Measurements from ENCODE around the gene TIAL1.
"Not testable (repeated sequence)": the region's sequence is repeated elsewhere in the genome, so short reads cannot be mapped to it uniquely, and the experiment has no call there.

The TIAL1 gene, protein sequence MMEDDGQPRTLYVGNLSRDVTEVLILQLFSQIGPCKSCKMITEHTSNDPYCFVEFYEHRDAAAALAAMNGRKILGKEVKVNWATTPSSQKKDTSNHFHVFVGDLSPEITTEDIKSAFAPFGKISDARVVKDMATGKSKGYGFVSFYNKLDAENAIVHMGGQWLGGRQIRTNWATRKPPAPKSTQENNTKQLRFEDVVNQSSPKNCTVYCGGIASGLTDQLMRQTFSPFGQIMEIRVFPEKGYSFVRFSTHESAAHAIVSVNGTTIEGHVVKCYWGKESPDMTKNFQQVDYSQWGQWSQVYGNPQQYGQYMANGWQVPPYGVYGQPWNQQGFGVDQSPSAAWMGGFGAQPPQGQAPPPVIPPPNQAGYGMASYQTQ

DNA sequence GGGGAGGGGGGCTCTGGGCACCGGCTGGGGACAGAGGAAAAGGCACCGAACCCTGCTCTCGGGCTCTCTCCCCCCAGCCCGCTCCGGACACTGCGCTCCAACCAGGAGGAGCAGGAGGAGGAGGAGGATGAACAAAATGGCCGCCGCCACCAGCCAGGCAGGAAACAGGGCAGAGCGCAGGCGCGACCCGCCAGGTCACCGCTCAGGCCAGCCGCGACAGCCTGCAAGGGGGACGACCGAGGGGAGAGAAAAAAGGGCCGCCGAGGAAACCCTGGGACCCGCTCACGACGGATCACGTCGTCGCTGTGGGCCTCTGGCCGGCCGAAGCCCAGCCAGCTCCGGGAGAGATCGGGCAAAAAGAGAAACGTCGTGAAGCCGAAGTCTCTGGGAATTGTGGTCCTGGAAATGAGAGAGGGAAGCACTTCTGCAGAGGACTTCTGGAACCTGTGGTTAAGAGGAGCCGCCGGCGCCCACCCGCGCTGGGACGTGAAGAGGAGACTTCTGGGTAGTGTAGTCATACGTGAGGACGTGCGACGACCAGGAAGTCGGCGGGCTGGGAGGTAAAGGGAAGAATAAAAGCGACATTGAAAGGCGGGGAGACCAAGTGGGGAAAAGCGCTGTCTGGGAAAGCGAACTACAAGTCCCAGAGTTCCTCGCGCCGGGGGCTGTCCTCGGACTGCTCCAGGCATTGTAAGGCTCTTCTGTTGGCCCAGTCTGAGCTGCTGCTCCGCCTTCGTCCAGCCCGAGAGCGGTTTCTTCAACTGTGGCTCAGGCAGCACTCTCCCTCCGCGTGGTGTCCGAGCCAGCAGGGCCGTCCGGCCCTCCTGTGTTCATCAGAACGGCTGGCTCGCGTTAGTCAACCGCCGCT, at the start of gene TIAL1:
Gene TIAL1, minus strand, starts transcription at position 428 of the 868 bp plus-strand sequence. CDS start 499 bp downstream, outside the sequence.
- peak; percentile 76 to 84 (median 83) for DNase-seq (ENCODE audit: low read depth in 2 of 3, low spot score in 2 of 3)

DNA sequence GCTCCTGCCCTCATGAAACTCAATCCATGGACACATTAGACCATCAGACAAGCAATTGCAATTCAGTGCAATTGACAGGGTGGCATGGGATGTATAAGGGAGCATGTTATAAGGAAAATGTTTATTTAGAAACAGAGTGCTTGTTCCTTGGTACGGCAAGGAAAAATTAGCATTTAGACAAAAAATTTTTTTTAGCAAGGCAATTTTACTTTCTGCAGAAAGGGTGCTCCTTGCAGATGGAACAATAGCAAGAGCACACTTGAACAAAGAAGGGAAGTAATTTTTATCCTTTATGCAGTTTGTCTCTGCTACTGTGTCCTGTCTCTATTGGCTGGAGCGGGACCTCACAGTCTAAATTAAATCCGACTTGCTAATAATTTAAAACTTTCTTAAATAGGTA, 48.2 kb upstream of the TIAL1 start:
- no peak for DNase-seq (ENCODE audit: low read depth in 2 of 3, low spot score in 2 of 3)

DNA sequence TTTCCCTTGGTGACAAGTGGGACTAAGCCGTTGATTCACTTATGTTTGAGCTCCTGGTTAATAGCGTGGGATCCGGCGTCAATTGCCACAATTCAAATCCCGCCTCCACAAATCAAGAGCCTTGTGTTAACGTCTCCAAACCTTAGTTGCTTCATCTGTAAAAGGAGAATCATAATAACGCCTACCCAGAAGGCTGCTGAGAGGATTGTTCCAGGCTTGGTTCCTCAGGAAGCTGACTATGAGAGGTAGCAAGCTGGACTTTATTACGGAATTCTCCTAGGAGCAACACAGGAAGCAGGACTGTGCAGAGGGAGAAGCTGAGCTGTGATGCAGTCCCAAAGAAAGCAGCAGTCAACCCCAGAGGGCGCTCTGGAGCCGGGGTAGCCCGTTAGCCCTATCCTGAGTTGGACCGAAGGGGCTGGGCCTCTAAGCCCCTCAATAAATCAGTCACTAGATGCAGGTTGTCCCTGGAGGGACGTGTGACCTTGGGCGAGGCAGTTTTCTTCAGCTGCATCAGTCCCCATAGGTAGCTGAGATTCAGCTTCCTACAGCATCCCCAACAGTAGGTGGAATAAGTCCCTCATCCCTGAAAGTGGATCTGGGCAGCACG, 47.5 kb upstream of the TIAL1 start:
- no peak for DNase-seq (ENCODE audit: low read depth in 2 of 3, low spot score in 2 of 3)

DNA sequence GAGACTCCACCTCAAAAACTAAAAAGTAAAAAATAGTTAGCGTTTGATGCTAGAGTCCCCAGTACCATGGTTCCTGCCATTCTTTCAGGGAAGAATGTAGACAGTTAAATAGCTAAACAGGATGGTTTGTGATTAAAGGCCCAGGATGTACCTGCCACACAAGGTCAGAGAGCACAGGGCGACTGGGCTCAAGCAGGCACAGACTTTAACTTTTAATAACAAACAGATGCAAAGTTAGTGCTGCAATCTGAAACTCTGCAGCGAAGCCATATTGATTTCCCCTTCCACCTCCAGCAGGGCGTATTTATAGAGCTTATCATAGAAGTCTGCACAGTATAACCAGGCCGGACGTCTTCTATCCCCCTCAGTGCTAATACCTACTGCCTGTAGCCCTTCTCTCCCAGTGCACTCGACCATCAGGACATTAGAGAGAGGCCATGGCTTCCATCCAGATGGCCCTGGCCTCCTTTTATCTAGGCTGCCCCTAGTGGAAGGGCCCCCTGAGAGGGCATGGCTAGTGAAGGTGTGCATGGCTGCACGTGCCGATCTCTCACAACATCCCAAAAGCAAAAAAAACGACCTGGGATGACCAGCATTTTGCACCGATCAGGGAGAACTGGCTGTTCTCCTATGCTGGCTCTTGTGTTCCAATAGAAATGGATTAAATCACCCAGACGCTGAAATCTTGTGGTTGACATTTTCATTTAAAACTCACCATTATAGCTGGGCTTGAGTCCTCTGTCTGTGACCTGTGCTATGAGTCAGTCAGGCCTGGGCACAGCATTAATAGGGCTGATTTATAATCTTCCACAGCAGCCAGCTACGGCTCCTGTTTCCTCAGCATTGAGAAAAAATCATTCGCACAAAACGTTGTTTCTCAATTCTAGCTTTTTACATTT, 46.8 kb upstream of the TIAL1 start:
- no peak for DNase-seq (ENCODE audit: low read depth in 2 of 3, low spot score in 2 of 3)

DNA sequence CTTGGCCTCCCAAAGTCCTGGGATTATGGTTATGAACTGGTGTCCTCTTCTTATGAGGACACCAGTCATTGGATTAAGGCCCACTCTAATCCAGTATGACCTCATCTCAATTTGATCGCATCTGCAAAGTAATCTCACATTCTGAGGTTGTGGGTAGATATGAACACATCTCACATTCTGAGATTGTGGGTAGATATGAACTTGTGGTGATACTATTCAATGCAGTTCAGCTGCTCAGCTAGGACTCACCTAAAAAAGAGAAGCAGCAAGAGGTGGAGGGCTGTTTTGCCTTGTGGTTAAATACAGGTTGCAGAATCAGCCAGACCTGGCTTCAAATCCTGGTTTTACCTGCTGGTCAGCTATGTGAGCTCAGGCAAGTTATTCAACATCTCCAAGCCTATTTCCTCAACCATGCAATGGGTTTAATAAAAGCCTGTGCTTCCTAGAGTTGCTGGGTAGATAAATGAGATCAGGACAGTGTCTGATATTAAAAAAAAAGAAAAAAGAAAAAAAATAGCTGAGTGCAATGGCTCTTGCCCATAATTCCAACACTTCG, 45.9 kb upstream of the TIAL1 start:
- no peak for DNase-seq (ENCODE audit: low read depth in 2 of 3, low spot score in 2 of 3)

DNA sequence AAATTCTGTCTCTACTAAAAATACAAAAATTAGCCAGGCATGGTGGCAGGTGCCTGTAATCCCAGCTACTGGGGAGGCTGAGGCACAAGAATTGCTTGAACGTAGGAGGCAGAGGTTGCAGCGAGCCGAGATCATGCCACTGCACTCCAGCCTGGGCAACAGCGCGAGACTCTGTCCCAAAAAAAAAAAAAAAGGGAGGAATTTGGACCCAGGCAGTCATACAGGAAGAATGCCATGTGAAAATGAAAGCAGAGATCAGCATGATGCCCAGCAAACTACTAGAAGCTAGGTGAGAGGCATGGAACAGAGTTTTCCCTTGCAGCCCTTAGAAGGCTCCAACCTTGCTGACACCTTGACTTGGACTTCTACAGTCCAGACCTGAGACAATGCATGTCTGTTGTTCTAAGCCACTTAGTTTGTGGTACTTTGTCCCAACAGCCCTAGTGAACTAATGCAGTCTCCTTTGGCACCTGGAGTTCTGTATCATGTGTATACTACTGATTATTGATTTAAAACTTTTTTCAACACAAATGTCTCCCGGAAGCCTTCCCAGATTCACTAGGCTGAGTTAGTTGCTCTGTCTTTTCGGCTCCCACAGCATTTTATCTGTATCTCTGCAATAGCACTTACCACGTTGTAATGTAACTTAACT, 44.2 kb upstream of the TIAL1 start:
- no peak for DNase-seq (ENCODE audit: low read depth in 2 of 3, low spot score in 2 of 3)

DNA sequence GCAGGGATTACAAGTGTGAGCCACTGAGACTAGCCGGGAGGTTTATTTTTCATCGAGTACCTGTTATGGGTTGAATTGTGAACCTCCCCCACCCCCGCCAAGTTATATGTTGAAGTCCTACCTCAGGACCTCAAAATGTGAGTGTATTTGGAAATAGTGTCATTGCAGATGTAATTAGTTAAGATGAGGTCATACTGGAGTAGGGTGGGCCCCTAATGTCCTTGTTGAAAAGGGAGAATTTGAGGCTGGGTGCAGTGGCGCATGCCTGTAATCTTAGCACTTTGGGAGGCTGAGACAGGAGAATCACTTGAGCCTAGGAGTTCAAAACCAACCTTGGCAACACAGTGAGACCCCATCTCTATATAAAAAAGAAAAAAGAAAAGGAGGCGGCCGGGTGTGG, 43.6 kb upstream of the TIAL1 start:
- DNase-seq (ENCODE audit: low read depth in 2 of 3, low spot score in 2 of 3) = no peak

DNA sequence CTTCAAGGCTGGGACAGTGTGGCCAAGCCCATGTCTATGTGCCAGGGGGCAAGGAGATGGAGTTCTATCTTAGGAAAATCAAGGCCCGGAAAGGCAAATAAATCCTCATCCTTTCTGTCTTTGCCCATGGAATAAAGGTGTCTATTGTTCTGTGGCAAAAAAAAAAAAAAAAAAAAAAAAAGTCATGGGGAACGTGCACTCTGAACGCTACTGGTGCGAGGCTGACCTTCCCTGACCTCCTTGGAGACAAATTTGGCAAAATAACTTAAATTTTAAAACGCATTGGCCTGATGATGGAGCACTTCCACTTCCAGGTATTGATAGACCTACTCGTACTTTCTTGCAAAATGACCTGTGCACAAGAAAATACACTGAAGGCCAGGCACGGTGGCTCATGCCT, 42.2 kb upstream of the TIAL1 start:
- DNase-seq (ENCODE audit: low read depth in 2 of 3, low spot score in 2 of 3) = no peak

DNA sequence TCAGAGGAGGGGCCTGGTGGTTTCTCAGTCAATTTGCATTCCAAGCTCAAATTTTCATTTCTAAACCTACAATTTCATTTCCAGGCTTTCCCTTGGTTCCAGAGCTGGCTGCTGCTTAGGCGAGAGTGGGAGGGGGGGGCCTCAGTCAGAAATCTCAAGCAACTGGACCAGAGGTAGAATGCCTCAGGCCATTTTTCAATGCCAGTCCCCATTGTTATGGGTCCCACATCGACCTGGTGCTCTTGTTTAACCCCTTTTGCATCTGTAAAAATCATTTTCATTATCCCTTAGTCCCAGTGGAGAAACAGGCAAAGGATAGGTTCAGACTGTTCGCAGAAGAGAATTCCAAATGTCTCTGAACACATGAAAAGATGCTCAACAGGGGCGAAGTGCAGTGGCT, 40.9 kb upstream of the TIAL1 start:
- DNase-seq (ENCODE audit: low read depth in 2 of 3, low spot score in 2 of 3) = no peak

DNA sequence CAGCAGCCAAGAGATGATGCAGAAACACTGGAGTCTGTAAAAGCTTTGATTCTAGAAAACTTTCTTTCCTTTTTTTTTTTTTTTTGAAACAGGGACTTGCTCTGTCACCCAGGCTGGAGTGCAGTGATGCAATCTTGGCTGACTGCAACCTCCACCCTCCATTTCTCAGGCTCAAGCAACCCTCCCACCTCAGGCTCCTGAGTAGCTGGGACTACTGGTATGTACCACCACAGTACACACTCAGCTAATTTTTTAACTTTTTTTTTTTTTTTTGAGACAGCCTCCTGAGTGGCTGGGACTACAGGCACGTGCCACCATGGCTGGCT, 37.4 kb upstream of the TIAL1 start:
- no peak for DNase-seq (ENCODE audit: low read depth in 2 of 3, low spot score in 2 of 3)

DNA sequence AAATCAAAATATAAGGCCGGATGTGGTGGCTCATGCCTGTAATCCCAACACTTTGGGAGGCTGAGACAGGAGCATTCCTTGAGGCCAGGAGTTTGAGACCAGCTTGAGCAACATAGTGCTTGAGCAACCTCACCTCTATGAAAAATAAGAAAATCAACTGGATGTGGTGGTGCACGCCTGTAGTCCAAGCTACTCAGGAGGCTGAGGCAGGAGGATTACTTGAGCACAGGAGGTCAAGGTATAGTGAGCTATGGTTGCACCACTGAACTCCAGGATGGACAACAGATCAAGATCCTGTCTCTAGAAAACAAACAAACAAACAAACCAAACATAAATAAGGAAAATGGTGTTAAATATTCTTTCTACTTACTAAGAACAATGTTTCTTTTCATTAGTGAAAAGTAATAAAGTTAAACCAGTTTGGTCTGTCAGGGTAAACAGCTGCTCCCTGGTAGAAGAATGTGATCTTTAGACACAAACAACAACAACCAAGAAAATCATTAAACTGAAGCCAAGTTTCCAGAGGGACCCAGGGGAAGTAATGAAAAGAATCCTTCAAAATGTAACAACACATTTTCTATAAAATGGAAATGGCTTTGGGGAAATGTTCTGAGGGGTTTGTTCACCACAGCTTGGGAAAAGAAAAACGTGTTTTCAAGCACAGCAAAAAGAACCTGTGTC, 36.9 kb upstream of the TIAL1 start:
- DNase-seq (ENCODE audit: low read depth in 2 of 3, low spot score in 2 of 3) = no peak

DNA sequence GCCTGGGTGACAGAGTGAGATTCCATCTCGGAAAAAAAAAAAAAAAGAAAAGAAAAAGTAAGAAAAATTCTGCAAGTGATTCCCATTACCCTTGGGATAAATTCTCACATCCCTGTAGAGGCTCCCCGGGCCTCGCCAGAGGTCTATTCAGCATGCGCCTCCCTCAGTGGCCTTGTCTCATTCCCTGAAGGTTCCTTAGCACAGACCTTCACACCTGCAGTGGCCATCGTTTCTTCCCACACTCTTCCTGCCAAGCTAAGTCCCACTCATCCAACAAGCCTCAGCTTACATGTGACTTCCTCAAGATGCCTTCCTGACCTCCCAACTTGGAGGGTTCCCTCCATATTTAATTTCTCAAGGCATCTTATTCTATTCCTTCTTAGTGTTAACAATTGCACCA, 33.5 kb upstream of the TIAL1 start:
- no peak for DNase-seq (ENCODE audit: low read depth in 2 of 3, low spot score in 2 of 3)

DNA sequence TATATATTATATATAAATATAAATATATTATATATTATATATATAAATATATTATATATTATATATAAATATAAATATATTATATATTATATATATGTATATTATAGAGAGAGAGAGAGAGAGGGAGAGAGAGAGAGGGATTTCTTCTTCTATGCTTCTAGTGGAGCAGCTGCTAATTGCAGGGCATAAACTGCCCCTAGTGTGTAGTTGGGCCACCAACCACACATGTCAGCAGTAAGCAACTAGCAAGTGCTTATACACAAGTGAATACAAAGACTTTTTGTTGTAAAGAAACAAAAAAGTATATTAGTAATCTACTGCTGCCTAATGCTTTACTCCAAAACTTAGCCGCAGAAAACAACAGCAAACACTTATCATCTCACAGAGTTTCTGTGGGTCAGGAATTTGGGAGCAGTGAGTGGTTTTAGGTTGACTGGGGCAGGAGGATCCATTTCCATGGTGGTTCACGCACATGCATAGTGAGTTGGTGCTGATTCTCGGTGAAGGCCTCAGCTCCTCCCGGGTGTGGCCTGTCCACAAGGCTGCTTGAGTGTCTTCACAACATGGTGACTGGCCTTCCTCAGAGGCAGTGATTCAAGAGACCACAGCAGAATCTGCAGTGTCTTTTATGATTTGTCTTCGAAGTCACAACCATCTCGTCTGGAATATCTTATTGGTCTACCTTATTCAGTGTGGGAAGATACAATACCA, 29.0 kb upstream of the TIAL1 start:
- DNase-seq (ENCODE audit: low read depth in 2 of 3, low spot score in 2 of 3) = no peak

DNA sequence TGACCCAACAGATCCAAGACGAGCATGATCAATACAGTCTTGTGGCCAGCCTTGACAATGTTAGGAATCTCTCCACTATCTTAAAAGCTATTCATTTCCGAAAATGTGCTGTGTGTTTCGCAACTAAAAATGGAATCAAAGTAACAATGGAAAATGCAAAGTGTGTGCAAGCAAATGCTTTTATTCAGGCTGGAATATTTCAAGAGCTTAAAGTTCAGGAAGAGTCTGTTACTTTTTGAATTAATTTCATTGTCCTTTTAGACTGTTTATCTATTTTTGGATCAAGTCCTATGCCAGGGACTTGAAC, 24.3 kb upstream of the TIAL1 start:
- no peak for DNase-seq (ENCODE audit: low read depth in 2 of 3, low spot score in 2 of 3)

DNA sequence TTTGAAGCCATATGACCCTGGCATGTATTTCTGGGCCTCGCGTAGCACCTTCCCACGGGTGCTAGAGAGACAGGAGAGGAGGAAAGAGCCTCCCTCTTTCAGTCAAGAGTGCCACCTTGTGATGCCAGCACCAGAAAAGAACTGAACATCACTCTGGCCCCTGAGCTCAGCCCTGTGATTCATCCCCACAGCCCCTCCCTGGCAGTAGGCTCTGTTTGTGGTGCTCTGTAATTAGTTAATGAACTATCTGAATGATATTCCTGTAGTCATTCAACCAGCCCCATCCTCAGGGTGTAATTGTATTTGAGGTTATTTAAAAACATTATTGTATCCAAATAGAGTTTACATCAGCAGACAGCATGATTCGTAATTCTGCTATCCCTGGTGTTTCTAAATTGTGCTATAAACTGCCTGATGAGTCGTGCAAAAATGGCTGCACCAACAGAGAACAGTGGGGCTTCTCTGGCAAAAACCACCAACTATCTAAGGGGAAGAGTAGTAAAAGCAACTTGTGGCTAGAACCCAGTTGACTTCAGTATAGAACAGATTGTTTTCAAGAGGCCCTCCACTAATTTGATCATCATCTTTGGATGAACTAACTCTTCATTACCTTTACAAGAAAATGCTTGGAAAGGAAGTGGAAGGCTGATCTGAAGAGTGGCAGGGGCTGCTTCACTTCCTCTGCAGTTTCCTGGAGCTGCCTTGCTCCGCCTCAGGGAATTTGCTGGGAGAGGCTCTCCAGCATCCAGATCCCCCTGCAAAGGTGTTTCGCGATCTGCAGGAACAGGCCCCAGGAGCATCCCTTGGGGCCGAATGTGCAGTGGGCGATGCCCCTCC, 23.7 kb upstream of the TIAL1 start:
- DNase-seq (ENCODE audit: low read depth in 2 of 3, low spot score in 2 of 3) = no peak

DNA sequence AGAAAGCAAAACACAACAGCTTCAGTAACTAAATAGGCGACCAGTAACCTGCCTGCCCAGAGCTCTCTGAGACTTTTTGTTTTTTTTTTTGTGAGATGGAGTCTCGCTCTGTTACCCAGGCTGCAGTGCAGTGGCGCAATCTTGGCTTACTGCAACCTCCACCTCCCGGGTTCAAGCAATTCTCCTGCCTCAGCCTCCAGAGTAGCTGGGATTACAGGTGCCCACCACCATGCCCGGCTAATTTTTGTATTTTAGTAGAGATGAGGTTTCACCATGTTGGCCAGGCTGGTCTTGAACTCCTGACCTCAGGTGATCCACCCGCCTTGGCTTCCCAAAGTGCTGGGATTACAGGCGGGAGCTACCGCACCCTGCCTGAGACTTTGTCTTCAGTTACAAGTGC, 23.0 kb upstream of the TIAL1 start:
- DNase-seq (ENCODE audit: low read depth in 2 of 3, low spot score in 2 of 3) = not testable (repeated sequence)

DNA sequence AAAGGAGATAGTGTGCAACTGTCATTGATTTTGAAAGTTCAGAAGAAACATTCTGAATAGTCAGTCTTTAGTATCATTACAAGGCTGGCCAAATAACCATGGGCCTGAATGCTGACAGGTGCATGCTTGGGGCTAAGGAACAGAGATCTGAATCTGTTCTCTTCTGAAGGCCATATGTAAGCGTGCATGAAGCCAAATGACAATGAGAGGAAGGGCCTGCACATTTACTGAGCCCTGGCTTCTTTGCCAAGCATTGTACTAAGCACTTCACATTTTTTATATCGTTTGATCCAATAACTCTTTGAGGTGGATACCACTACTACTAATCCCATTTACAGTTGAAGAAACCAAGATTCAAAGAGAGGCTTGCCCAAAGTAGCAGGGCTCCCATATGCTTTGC, 22.5 kb upstream of the TIAL1 start:
- DNase-seq (ENCODE audit: low read depth in 2 of 3, low spot score in 2 of 3) = no peak

DNA sequence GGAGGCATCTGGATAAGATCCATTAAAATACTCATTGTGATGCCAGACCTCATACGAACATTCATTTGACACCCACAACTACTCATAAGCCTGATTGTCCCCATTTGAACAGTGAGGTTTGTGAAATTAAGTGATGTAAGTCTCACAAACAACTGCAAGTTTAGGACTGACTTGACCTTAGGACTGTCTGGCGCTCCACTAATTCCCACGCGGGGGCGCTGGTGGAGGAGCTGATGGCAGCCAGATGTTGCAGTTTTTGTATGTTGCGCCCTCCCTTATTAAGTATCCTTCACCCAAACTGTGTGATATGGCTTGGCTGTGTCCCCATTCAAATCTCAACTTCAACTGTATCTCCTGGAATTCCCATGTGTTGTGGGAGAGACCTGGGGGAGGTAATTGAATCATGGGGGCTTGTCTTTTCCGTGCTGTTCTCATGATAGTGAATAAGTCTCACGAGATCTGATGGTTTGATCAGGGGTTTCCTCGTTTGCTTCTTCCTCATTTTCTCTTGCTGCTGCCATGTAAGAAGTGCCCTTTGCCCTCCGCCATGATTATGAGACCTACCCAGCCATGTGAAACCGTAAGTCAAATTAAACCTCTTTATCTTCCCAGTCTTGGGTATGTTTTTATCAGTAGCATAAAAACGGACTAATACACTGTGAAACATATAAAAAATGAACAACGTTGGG, 20.3 kb upstream of the TIAL1 start:
- DNase-seq (ENCODE audit: low read depth in 2 of 3, low spot score in 2 of 3) = no peak
